Skin of body (tissue), 2 donors: ENCODE results near the gene LIX1. TPM values are rescaled to one million over a fixed set of nuclear protein-coding genes. Genes with fewer than 3 reads are reported as not detected.

Source experiments
- small RNA-seq: library from RNA; depleted of rRNA; stranded (forward); fragments of <200 nt; gene quantifications from one replicate; pipeline ENCODE3, GENCODE V24; 2014; ENCODE audit warnings: low replicate concordance
- total RNA-seq: library from RNA; depleted of rRNA; stranded (reverse); fragments of >200 nt; gene quantifications from one replicate; pipeline ENCODE4 v1.2.3, GENCODE V29; 2014

Gene LIX1
- total RNA-seq, 1 donor from 2014 or later: 0.69 TPM

Small RNAs within 50 kb of the gene (small RNA-seq; reads per million reads assigned to genes)
- not detected for gene RNU1-73P

Other genes with a start within 250 kb of the LIX1 start
- gene LNPEP, start 206.5 kb downstream of the LIX1 start, total RNA-seq: 63.6 TPM
- 34.8 TPM for gene RIOK2, start 40.6 kb upstream of the LIX1 start, total RNA-seq